BE2C (cell line): Measurements from ENCODE around the gene SCIN.

Experiments used
- DNase-seq: peaks from one replicate; pipeline ENCODE4 v3.0.0-alpha.2; 2020
- H3K27me3 ChIP-seq: fragments of 250-450 bp; sonication (Bioruptor Pico); 2 replicates; pipeline ENCODE4 v1.5.1; 2020; ENCODE audit warnings: mild to moderate bottlenecking
- H3K36me3 ChIP-seq: fragments of 250-450 bp; sonication (Bioruptor Pico); 2 replicates; pipeline ENCODE4 v1.5.1; 2020; ENCODE audit warnings: mild to moderate bottlenecking
- H3K4me1 ChIP-seq: fragments of 250-450 bp; sonication (Bioruptor Pico); 2 replicates; pipeline ENCODE4 v1.5.1; 2020
- H3K4me3 ChIP-seq: 2 replicates; pipeline ENCODE4 v1.5.1; 2011; ENCODE audit warnings: low read depth, low read length
- H3K9me3 ChIP-seq: fragments of 250-450 bp; sonication (Bioruptor Pico); 2 replicates; pipeline ENCODE4 v1.5.1; 2020
- TF ChIP-seq, protein P1 (sequence below): IDR thresholded peaks from 2 replicates; pipeline ENCODE4 v1.5.1; 2012; ENCODE audit warnings: mild to moderate bottlenecking, low read depth, low read length

Gene SCIN

GRCh38 chr7:12595148-12595547 lies 24.6 kb downstream of the SCIN start:
- TF ChIP-seq, protein P1, sequence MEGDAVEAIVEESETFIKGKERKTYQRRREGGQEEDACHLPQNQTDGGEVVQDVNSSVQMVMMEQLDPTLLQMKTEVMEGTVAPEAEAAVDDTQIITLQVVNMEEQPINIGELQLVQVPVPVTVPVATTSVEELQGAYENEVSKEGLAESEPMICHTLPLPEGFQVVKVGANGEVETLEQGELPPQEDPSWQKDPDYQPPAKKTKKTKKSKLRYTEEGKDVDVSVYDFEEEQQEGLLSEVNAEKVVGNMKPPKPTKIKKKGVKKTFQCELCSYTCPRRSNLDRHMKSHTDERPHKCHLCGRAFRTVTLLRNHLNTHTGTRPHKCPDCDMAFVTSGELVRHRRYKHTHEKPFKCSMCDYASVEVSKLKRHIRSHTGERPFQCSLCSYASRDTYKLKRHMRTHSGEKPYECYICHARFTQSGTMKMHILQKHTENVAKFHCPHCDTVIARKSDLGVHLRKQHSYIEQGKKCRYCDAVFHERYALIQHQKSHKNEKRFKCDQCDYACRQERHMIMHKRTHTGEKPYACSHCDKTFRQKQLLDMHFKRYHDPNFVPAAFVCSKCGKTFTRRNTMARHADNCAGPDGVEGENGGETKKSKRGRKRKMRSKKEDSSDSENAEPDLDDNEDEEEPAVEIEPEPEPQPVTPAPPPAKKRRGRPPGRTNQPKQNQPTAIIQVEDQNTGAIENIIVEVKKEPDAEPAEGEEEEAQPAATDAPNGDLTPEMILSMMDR = no peak
- no peaks in the 10 kb centered on the region for H3K36me3 ChIP-seq
- DNase-seq = no peak

GRCh38 chr7:12596225-12596790 lies 25.8 kb downstream of the SCIN start:
- Histone ChIP-seq H3K9me3 (no peaks in the 10 kb centered on the region), H3K4me3 (no peak overlapping the region), H3K4me1 (no peaks in the 10 kb centered on the region), H3K27me3 (peaks cover 9% of the 10 kb centered on the region; the same call in 1 of the 2 replicates), H3K36me3 (no peaks in the 10 kb centered on the region)
- no peak for DNase-seq
- TF ChIP-seq, protein P1 = no peak

More at GRCh38 chr7:12595148-12595547, 24.6 kb downstream of the SCIN start:
- no peaks in the 10 kb centered on the region for H3K9me3 ChIP-seq
- peaks cover 14% of the 10 kb centered on the region; the same call in 1 of the 2 replicates for H3K27me3 ChIP-seq
- H3K4me3 ChIP-seq = no peak overlapping the region
- H3K4me1 ChIP-seq = no peaks in the 10 kb centered on the region

- Histone ChIP-seq H3K27me3 (peaks cover 6% of the 10 kb centered on the region; the same call in 1 of the 2 replicates), H3K4me1 (no peaks in the 10 kb centered on the region), H3K36me3 (no peaks in the 10 kb centered on the region), H3K4me3 (no peak overlapping the region), H3K9me3 (no peaks in the 10 kb centered on the region)
- no peak for DNase-seq
- TF ChIP-seq, protein P1 = no peak
Observed at GRCh38 chr7:12601302-12601869, 30.9 kb downstream of the SCIN start.

DNA sequence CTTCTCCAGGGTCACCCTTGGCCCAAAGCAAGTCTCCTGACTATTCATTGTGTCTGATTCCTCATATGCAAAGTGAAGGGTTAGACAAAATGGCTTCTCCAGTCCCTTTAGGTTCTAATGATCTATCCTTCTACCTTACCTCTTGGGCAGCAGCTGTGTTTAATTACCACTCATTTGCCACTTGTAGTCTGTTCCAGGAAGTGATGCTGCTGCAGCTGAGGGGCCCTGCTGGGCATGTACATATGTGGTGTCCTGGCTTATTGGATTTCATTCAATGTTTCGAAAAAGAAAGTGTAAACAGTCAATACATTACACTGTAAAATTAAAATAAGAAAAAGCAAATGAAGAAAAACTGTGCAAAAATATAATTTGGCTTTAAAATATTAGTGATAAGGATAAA lies 36.6 kb downstream of the SCIN start:
- Histone ChIP-seq H3K27me3 (peaks cover 2% of the 10 kb centered on the region), H3K9me3 (no peaks in the 10 kb centered on the region), H3K36me3 (no peaks in the 10 kb centered on the region), H3K4me1 (no peaks in the 10 kb centered on the region), H3K4me3 (no peak overlapping the region)
- no peak for DNase-seq
- TF ChIP-seq, protein P1 = no peak

GRCh38 chr7:12609561-12609960 lies 39.0 kb downstream of the SCIN start:
- TF ChIP-seq, protein P1 = no peak

DNA sequence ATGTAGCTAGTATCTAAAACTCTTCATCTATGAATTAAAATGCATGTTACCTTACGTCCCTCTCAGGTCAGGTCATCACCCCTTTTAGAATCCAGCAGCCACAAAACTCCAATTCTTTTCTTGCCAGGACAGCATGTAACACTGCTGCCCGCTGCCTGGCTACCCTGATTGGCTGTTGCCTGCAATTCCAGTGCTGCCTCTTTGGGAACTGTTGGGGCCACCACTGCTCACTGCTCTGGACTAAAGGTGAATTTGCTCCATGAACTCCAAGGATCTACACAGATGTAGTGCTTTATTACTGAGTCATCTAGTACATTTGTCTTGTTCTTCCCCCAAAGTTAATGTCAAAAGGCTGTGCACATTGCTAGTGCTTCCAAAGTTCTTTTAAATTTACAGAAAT lies 40.4 kb downstream of the SCIN start:
- TF ChIP-seq, protein P1 = no peak

More at GRCh38 chr7:12609561-12609960, 39.0 kb downstream of the SCIN start:
- Histone ChIP-seq H3K4me3 (no peak overlapping the region), H3K4me1 (no peaks in the 10 kb centered on the region), H3K36me3 (no peaks in the 10 kb centered on the region), H3K9me3 (no peaks in the 10 kb centered on the region), H3K27me3 (peaks cover 10% of the 10 kb centered on the region)
- DNase-seq = no peak

More for the DNA sequence above, 40.4 kb downstream of the SCIN start:
- Histone ChIP-seq H3K36me3 (no peaks in the 10 kb centered on the region), H3K4me1 (no peaks in the 10 kb centered on the region), H3K9me3 (no peaks in the 10 kb centered on the region), H3K4me3 (no peak overlapping the region), H3K27me3 (peaks cover 10% of the 10 kb centered on the region)
- no peak for DNase-seq
